Peyer's patch (tissue), 4 donors: ENCODE results near the gene COLGALT1. TPM values are rescaled to one million over a fixed set of nuclear protein-coding genes. Genes with fewer than 3 reads are reported as not detected.

Source experiments
- DNase-seq, 3 donors: peaks; one replicate each; pipeline ENCODE4 v3.0.0-alpha.2; 2017 to 2019
- H3K27ac ChIP-seq, 4 donors: fragments of 200-600 bp; sonication (generic); one replicate each; pipeline ENCODE4 v1.5.1; 2016 to 2019
- H3K27me3 ChIP-seq, 2 donors: fragments of 200-600 bp; sonication (generic); one replicate each; pipeline ENCODE4 v1.5.1; 2019
- H3K36me3 ChIP-seq, 3 donors: fragments of 200-600 bp; sonication (generic); one replicate each; pipeline ENCODE4 v1.5.1; 2016 to 2019
- H3K4me1 ChIP-seq, 4 donors: fragments of 200-600 bp; sonication (generic); one replicate each; pipeline ENCODE4 v1.5.1; 2016 to 2019
- H3K4me3 ChIP-seq, 4 donors: fragments of 200-600 bp; sonication (generic); 1 replicate in 3 of 4; 2 replicates in 1 of 4; pipeline ENCODE4 v1.5.1; 2016 to 2019; ENCODE audit warnings: mild to moderate bottlenecking in 1 of 4
- H3K9me3 ChIP-seq, 4 donors: fragments of 200-600 bp; sonication (generic); one replicate each; pipeline ENCODE4 v1.5.1; 2016 to 2019; ENCODE audit warnings: mild to moderate bottlenecking in 1 of 4
- CTCF ChIP-seq, 6 experiments: fragments of 450-650 bp in 4 of 6; fragments of 200-600 bp in 2 of 6; sonication (generic) in 1 of 6; IDR thresholded peaks; one replicate each; pipeline ENCODE4 v1.5.1; 2017 to 2019; ENCODE audit warnings: antibody characterized with exemption in 6 of 6, mild to moderate bottlenecking in 3 of 6, moderate library complexity in 1 of 6
- POLR2A ChIP-seq, 2 donors: fragments of 450-650 bp; IDR thresholded peaks; one replicate each; pipeline ENCODE4 v1.5.1; 2017; ENCODE audit warnings: antibody characterized with exemption in 2 of 2, mild to moderate bottlenecking in 2 of 2, moderate library complexity in 2 of 2
- total RNA-seq, 4 donors: library from RNA; depleted of rRNA; stranded (reverse); fragments of >200 nt; gene quantifications; one replicate each; pipeline ENCODE4 v1.1.0, GENCODE V29; 2016

COLGALT1 gene
- total RNA-seq, 4 donors from 2014 or later: 24.7 to 79.2 (median 48.9) TPM

- Histone ChIP-seq H3K4me3 (no peak overlapping the region), H3K9me3 (no peaks in the 10 kb centered on the region), H3K4me1 (no peaks in the 10 kb centered on the region), H3K27me3 (no peaks in the 10 kb centered on the region), H3K36me3 (no peaks in the 10 kb centered on the region), H3K27ac (no peak overlapping the region)
- TF ChIP-seq CTCF (IDR thresholded peaks at IDR 0.05) (no peak), POLR2A (IDR thresholded peaks at IDR 0.05) (no peak)
- no peak for DNase-seq
Measured at GRCh38 chr19:17598953-17599352, 43.5 kb downstream of the COLGALT1 start.

GRCh38 chr19:17599780-17600179 lies 44.3 kb downstream of the COLGALT1 start:
- DNase-seq: no peak
- Histone ChIP-seq H3K9me3 (no peaks in the 10 kb centered on the region), H3K36me3 (no peaks in the 10 kb centered on the region), H3K4me1 (no peaks in the 10 kb centered on the region), H3K4me3 (no peak overlapping the region), H3K27ac (no peak overlapping the region), H3K27me3 (no peaks in the 10 kb centered on the region)
- TF ChIP-seq POLR2A (IDR thresholded peaks at IDR 0.05) (no peak), CTCF (IDR thresholded peaks at IDR 0.05) (no peak)

- no peak overlapping the region for H3K4me3 ChIP-seq
- H3K4me1 ChIP-seq: peaks cover 0 to 13% (median 10%) of the 10 kb centered on the region in 4 donors
- DNase-seq: no peak
- H3K27me3 ChIP-seq: no peaks in the 10 kb centered on the region
- TF ChIP-seq CTCF (IDR thresholded peaks at IDR 0.05): no peak
- no peak for TF ChIP-seq POLR2A (IDR thresholded peaks at IDR 0.05)
- H3K9me3 ChIP-seq: peaks cover 0 to 7% (median 0%) of the 10 kb centered on the region in 4 donors
- no peak overlapping the region for H3K27ac ChIP-seq
- H3K36me3 ChIP-seq: no peaks in the 10 kb centered on the region
Measured at GRCh38 chr19:17601683-17602082, 46.2 kb downstream of the COLGALT1 start.

GRCh38 chr19:17602217-17602616 lies 46.8 kb downstream of the COLGALT1 start:
- no peaks in the 10 kb centered on the region for H3K27me3 ChIP-seq

GRCh38 chr19:17602872-17603510 lies 47.5 kb downstream of the COLGALT1 start:
- H3K36me3 ChIP-seq: no peaks in the 10 kb centered on the region
- no peak for DNase-seq
- H3K4me3 ChIP-seq: no peak overlapping the region
- no peak overlapping the region for H3K27ac ChIP-seq
- peaks cover 0 to 14% (median 12%) of the 10 kb centered on the region in 4 donors for H3K4me1 ChIP-seq
- H3K9me3 ChIP-seq: peaks cover 0 to 7% (median 0%) of the 10 kb centered on the region in 4 donors
- TF ChIP-seq CTCF (IDR thresholded peaks at IDR 0.05) (no peak), POLR2A (IDR thresholded peaks at IDR 0.05) (no peak)
- no peaks in the 10 kb centered on the region for H3K27me3 ChIP-seq

More at GRCh38 chr19:17602217-17602616, 46.8 kb downstream of the COLGALT1 start:
- no peaks in the 10 kb centered on the region for H3K36me3 ChIP-seq
- TF ChIP-seq POLR2A (IDR thresholded peaks at IDR 0.05) (no peak), CTCF (IDR thresholded peaks at IDR 0.05) (no peak)
- H3K4me3 ChIP-seq: no peak overlapping the region
- no peak for DNase-seq
- H3K9me3 ChIP-seq: peaks cover 0 to 7% (median 0%) of the 10 kb centered on the region in 4 donors
- H3K4me1 ChIP-seq: peaks cover 0 to 14% (median 12%) of the 10 kb centered on the region in 4 donors
- no peak overlapping the region for H3K27ac ChIP-seq
